ENCODE measurements around the gene B4GALNT4. TPM values are rescaled to one million over a fixed set of nuclear protein-coding genes. Genes with fewer than 3 reads are reported as not detected.

The B4GALNT4 gene
- total and polyA plus RNA-seq, 2 of the 8 experiments (the other 6 are each of a cell fraction or from before 2014, with no cell fraction given) = 40.9 to 76.3 TPM

- TF ChIP-seq BACH1 (IDR thresholded peaks at IDR 0.05; ENCODE audit: low read length) (no peak), CHD2 (IDR thresholded peaks at IDR 0.05; ENCODE audit: low read length) (no peak), SP1 (IDR thresholded peaks at IDR 0.05; ENCODE audit: low read depth, low read length) (no peak), CHD7 (IDR thresholded peaks at IDR 0.05; ENCODE audit: insufficient replicate concordance, low read length) (no peak), GTF2F1 (IDR thresholded peaks at IDR 0.05; ENCODE audit: borderline replicate concordance, low read depth, low read length) (no peak), EGR1 (IDR thresholded peaks at IDR 0.05; ENCODE audit: borderline replicate concordance, low read depth, low read length) (no peak), RBBP5 (IDR thresholded peaks at IDR 0.05; ENCODE audit: borderline replicate concordance, low read depth, low read length) (no peak)
These were observed 7.4 kb downstream of the B4GALNT4 start (continued) for GRCh38 chr11:376531-377173.

Measured in H1 (cell line).